GM23338 (cell line): Measurements from ENCODE around the gene KCNJ4. TPM values are rescaled to one million over a fixed set of nuclear protein-coding genes. Genes with fewer than 3 reads are reported as not detected.

ENCODE experiments used
- ATAC-seq: fragments of 200-7000 bp; cut with Tn5 transposase; 3 replicates; pipeline ENCODE4 v1.9.1; 2020
- DNase-seq: peaks from one replicate; pipeline ENCODE4 v3.0.0-alpha.2; 2015; ENCODE audit warnings: low spot score
- H2AFZ ChIP-seq: fragments of 200-600 bp; sonication (generic); 2 replicates; pipeline ENCODE4 v1.8.0; 2016; ENCODE audit warnings: antibody characterized with exemption, mild to moderate bottlenecking, moderate library complexity
- H3F3A ChIP-seq: fragments of 200-600 bp; sonication (generic); replicated peaks from 2 replicates; pipeline ENCODE4 v1.8.0; 2017; ENCODE audit warnings: antibody characterized with exemption, mixed run types, low read depth
- H3K27ac ChIP-seq: fragments of 200-600 bp; sonication (generic); 2 replicates; pipeline ENCODE4 v1.6.1; 2016; ENCODE audit warnings: low read depth
- H3K27me3 ChIP-seq: fragments of 200-600 bp; sonication (generic); 2 replicates; pipeline ENCODE4 v1.8.0; 2016; ENCODE audit warnings: mild to moderate bottlenecking, mixed run types, moderate library complexity; ENCODE audit not compliant: insufficient read depth
- H3K36me3 ChIP-seq: fragments of 200-600 bp; sonication (generic); 2 replicates; pipeline ENCODE4 v1.8.0; 2016; ENCODE audit warnings: mild to moderate bottlenecking; ENCODE audit not compliant: insufficient read depth
- H3K4me1 ChIP-seq: fragments of 200-600 bp; sonication (generic); 2 replicates; pipeline ENCODE4 v1.8.0; 2016; ENCODE audit warnings: mild to moderate bottlenecking, moderate library complexity; ENCODE audit not compliant: insufficient read depth
- H3K4me2 ChIP-seq: fragments of 200-600 bp; sonication (generic); 2 replicates; pipeline ENCODE4 v1.7.1; 2017; ENCODE audit warnings: mixed run types
- H3K4me3 ChIP-seq: fragments of 200-600 bp; sonication (generic); 2 replicates; pipeline ENCODE4 v1.6.1; 2016; ENCODE audit warnings: mixed run types
- H3K79me2 ChIP-seq: fragments of 200-600 bp; sonication (generic); replicated peaks from 2 replicates; pipeline ENCODE4 v1.8.0; 2017; ENCODE audit warnings: mild to moderate bottlenecking; ENCODE audit not compliant: insufficient read depth
- H3K9me2 ChIP-seq: fragments of 200-600 bp; sonication (generic); 2 replicates; pipeline ENCODE4 v1.8.0; 2017; ENCODE audit not compliant: insufficient read depth
- H4K20me1 ChIP-seq: fragments of 200-600 bp; sonication (generic); replicated peaks from 2 replicates; pipeline ENCODE4 v1.8.0; 2017; ENCODE audit warnings: mild to moderate bottlenecking; ENCODE audit not compliant: insufficient read depth
- H3K27ac Mint-ChIP-seq: 2 replicates; pipeline ENCODE4 v1.8.0; 2020; ENCODE audit warnings: inconsistent platforms, mild to moderate bottlenecking, moderate library complexity, mixed read lengths
- H3K27me3 Mint-ChIP-seq: 3 replicates; pipeline ENCODE4 v1.8.0; 2022; ENCODE audit warnings: low read depth, mild to moderate bottlenecking, moderate library complexity, mixed read lengths, inconsistent platforms; ENCODE audit not compliant: insufficient read depth, poor library complexity
- H3K36me3 Mint-ChIP-seq: 3 replicates; pipeline ENCODE4 v1.8.0; 2021; ENCODE audit warnings: low read depth, mild to moderate bottlenecking, inconsistent platforms, moderate library complexity, mixed read lengths
- H3K4me1 Mint-ChIP-seq: 3 replicates; pipeline ENCODE4 v1.8.0; 2020; ENCODE audit warnings: mild to moderate bottlenecking, inconsistent platforms, mixed read lengths
- H3K4me3 Mint-ChIP-seq: 3 replicates; pipeline ENCODE4 v1.8.0; 2021; ENCODE audit warnings: moderate library complexity, mild to moderate bottlenecking, inconsistent platforms, mixed read lengths
- H3K9me3 Mint-ChIP-seq: 3 replicates; pipeline ENCODE4 v1.8.0; 2020; ENCODE audit warnings: moderate library complexity, mild to moderate bottlenecking, inconsistent platforms, mixed read lengths
- CREB1 ChIP-seq: fragments of 250-450 bp; sonication (Bioruptor Pico); IDR thresholded peaks from 2 replicates; pipeline ENCODE4 v1.5.0; 2020; ENCODE audit warnings: low read depth, mild to moderate bottlenecking, moderate library complexity
- EZH2phosphoT487 ChIP-seq: fragments of 200-600 bp; sonication (generic); IDR thresholded peaks from one replicate; pipeline ENCODE4 v1.8.1; 2018; ENCODE audit warnings: antibody characterized with exemption; ENCODE audit not compliant: unreplicated experiment
- JUNB ChIP-seq: IDR thresholded peaks from one replicate; pipeline ENCODE4 v1.6.1; 2016; ENCODE audit warnings: antibody characterized with exemption; ENCODE audit not compliant: unreplicated experiment
- NANOG ChIP-seq: IDR thresholded peaks from 2 replicates; pipeline ENCODE4 v1.6.1; 2016; ENCODE audit warnings: antibody characterized with exemption, borderline replicate concordance
- POLR2AphosphoS5 ChIP-seq: IDR thresholded peaks from 2 replicates; pipeline ENCODE4 v1.6.1; 2016; ENCODE audit warnings: antibody characterized with exemption, low read depth
- ZNF114 ChIP-seq: fragments of 250-450 bp; sonication (Bioruptor Pico); IDR thresholded peaks from 2 replicates; pipeline ENCODE4 v1.5.0; 2020; ENCODE audit warnings: mild to moderate bottlenecking, moderate library complexity
- ZNF331 ChIP-seq: fragments of 250-450 bp; sonication (Bioruptor Pico); IDR thresholded peaks from 2 replicates; pipeline ENCODE4 v1.5.0; 2020; ENCODE audit warnings: low read depth, mild to moderate bottlenecking, moderate library complexity
- polyA plus RNA-seq: library from polyadenylated mRNA; unstranded; fragments of >200 nt; fragmentation: Nextera tagmentation; extraction: Ambion mirVana; gene quantifications from 2 replicates; pipeline ENCODE4 v1.2.1, GENCODE V29; 2016
- total RNA-seq: library from RNA; depleted of rRNA; stranded (reverse); fragments of >200 nt; shearing (Covaris generic); gene quantifications from 2 replicates; pipeline ENCODE4 v1.2.3, GENCODE V29; 2014
- TF ChIP-seq, protein P1 (sequence below): IDR thresholded peaks from one replicate; pipeline ENCODE4 v1.6.1; 2018; ENCODE audit warnings: antibody characterized with exemption; ENCODE audit not compliant: unreplicated experiment
- TF ChIP-seq, protein P2 (sequence below): IDR thresholded peaks from 2 replicates; pipeline ENCODE4 v1.6.1; 2016; ENCODE audit warnings: antibody characterized with exemption
- TF ChIP-seq, protein P3 (sequence below): fragments of 250-450 bp; sonication (Bioruptor Pico); IDR thresholded peaks from 2 replicates; pipeline ENCODE4 v1.5.0; 2020; ENCODE audit warnings: mild to moderate bottlenecking, moderate library complexity

Gene KCNJ4
- total and polyA plus RNA-seq, 2 experiments from 2014 or later, result 0.23 to 1.3 TPM

DNA sequence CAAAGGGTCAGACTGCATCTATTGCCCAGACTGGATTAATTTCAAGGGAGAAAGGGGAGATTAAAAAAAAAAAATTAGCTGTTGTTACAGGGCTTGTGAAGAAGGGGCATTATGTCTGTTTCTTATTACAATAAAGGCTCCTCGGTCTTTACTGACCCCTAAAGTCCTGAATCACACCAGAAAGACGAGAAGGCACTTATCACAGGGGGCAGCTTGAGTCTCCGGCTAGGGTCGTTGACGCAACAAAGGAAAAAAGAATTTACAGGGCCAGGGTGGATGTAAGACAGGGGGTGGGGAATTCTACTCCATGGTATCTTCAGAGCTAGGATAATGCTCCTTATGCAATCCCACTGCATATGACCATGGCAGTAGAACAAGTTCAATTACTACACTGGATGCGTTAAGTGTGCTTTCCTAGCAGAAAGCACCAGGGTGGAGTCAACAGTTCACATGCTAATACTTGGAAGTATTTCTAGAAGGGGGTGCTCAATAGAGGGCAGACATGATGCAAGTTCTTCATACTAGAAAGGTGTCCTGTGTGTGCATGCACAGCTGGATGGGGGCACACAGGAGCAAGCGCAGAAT is 34.7 kb upstream of the KCNJ4 start (continued):
- TF ChIP-seq ZNF331 (CRISPR knock-in tag) (no peak), CREB1 (CRISPR knock-in tag) (no peak), JUNB (no peak), ZNF114 (no peak), EZH2phosphoT487 (no peak), POLR2AphosphoS5 (no peak), NANOG (no peak)
- TF ChIP-seq, protein P1, sequence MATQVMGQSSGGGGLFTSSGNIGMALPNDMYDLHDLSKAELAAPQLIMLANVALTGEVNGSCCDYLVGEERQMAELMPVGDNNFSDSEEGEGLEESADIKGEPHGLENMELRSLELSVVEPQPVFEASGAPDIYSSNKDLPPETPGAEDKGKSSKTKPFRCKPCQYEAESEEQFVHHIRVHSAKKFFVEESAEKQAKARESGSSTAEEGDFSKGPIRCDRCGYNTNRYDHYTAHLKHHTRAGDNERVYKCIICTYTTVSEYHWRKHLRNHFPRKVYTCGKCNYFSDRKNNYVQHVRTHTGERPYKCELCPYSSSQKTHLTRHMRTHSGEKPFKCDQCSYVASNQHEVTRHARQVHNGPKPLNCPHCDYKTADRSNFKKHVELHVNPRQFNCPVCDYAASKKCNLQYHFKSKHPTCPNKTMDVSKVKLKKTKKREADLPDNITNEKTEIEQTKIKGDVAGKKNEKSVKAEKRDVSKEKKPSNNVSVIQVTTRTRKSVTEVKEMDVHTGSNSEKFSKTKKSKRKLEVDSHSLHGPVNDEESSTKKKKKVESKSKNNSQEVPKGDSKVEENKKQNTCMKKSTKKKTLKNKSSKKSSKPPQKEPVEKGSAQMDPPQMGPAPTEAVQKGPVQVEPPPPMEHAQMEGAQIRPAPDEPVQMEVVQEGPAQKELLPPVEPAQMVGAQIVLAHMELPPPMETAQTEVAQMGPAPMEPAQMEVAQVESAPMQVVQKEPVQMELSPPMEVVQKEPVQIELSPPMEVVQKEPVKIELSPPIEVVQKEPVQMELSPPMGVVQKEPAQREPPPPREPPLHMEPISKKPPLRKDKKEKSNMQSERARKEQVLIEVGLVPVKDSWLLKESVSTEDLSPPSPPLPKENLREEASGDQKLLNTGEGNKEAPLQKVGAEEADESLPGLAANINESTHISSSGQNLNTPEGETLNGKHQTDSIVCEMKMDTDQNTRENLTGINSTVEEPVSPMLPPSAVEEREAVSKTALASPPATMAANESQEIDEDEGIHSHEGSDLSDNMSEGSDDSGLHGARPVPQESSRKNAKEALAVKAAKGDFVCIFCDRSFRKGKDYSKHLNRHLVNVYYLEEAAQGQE, result no peak

DNA sequence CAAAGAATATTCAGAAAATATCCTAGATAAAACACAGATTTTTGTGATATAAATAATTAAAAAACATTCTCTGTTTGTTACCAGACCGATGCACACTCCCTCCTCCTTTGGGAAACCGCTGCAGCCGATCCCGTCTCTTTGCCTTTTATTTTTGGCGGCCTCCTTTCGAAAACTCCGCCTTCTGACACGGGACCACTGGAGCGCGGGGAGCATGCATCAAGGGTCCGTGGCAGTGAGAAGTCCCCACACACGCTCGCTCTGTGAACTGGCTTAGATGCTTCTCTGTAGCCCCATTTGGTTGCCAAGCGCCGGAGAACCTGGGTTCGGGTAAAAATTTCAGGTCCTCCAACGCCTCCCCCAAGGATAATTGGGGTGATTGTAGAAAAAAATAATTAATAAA is 34.1 kb upstream of the KCNJ4 start:
- peaks cover 88% of the 10 kb centered on the region for H3K36me3 ChIP-seq
- H3K27ac ChIP-seq, result peak overlapping the region; percentile 87
- TF ChIP-seq, protein P1, result no peak
- TF ChIP-seq POLR2AphosphoS5 (no peak), EZH2phosphoT487 (no peak), JUNB (no peak), NANOG (no peak)
- TF ChIP-seq, protein P2, sequence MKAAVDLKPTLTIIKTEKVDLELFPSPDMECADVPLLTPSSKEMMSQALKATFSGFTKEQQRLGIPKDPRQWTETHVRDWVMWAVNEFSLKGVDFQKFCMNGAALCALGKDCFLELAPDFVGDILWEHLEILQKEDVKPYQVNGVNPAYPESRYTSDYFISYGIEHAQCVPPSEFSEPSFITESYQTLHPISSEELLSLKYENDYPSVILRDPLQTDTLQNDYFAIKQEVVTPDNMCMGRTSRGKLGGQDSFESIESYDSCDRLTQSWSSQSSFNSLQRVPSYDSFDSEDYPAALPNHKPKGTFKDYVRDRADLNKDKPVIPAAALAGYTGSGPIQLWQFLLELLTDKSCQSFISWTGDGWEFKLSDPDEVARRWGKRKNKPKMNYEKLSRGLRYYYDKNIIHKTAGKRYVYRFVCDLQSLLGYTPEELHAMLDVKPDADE, result no peak
- TF ChIP-seq, protein P3, sequence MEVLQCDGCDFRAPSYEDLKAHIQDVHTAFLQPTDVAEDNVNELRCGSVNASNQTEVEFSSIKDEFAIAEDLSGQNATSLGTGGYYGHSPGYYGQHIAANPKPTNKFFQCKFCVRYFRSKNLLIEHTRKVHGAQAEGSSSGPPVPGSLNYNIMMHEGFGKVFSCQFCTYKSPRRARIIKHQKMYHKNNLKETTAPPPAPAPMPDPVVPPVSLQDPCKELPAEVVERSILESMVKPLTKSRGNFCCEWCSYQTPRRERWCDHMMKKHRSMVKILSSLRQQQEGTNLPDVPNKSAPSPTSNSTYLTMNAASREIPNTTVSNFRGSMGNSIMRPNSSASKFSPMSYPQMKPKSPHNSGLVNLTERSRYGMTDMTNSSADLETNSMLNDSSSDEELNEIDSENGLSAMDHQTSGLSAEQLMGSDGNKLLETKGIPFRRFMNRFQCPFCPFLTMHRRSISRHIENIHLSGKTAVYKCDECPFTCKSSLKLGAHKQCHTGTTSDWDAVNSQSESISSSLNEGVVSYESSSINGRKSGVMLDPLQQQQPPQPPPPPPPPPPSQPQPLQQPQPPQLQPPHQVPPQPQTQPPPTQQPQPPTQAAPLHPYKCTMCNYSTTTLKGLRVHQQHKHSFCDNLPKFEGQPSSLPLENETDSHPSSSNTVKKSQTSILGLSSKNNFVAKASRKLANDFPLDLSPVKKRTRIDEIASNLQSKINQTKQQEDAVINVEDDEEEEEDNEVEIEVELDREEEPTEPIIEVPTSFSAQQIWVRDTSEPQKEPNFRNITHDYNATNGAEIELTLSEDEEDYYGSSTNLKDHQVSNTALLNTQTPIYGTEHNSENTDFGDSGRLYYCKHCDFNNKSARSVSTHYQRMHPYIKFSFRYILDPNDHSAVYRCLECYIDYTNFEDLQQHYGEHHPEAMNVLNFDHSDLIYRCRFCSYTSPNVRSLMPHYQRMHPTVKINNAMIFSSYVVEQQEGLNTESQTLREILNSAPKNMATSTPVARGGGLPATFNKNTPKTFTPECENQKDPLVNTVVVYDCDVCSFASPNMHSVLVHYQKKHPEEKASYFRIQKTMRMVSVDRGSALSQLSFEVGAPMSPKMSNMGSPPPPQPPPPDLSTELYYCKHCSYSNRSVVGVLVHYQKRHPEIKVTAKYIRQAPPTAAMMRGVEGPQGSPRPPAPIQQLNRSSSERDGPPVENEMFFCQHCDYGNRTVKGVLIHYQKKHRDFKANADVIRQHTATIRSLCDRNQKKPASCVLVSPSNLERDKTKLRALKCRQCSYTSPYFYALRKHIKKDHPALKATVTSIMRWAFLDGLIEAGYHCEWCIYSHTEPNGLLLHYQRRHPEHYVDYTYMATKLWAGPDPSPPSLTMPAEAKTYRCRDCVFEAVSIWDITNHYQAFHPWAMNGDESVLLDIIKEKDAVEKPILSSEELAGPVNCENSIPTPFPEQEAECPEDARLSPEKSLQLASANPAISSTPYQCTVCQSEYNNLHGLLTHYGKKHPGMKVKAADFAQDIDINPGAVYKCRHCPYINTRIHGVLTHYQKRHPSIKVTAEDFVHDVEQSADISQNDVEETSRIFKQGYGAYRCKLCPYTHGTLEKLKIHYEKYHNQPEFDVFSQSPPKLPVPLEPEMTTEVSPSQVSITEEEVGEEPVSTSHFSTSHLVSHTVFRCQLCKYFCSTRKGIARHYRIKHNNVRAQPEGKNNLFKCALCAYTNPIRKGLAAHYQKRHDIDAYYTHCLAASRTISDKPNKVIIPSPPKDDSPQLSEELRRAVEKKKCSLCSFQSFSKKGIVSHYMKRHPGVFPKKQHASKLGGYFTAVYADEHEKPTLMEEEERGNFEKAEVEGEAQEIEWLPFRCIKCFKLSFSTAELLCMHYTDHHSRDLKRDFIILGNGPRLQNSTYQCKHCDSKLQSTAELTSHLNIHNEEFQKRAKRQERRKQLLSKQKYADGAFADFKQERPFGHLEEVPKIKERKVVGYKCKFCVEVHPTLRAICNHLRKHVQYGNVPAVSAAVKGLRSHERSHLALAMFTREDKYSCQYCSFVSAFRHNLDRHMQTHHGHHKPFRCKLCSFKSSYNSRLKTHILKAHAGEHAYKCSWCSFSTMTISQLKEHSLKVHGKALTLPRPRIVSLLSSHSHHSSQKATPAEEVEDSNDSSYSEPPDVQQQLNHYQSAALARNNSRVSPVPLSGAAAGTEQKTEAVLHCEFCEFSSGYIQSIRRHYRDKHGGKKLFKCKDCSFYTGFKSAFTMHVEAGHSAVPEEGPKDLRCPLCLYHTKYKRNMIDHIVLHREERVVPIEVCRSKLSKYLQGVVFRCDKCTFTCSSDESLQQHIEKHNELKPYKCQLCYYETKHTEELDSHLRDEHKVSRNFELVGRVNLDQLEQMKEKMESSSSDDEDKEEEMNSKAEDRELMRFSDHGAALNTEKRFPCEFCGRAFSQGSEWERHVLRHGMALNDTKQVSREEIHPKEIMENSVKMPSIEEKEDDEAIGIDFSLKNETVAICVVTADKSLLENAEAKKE, result no peak

More for the DNA sequence above, 34.1 kb upstream of the KCNJ4 start:
- Histone ChIP-seq H3K27me3 (no peaks in the 10 kb centered on the region), H2AFZ (no peak overlapping the region), H3F3A (peaks cover 41% of the 10 kb centered on the region), H3K4me1 (peaks cover 12% of the 10 kb centered on the region), H3K79me2 (peaks cover 31% of the 10 kb centered on the region), H3K9me2 (no peaks in the 10 kb centered on the region), H3K4me3 (no peak overlapping the region), H4K20me1 (peaks cover 23% of the 10 kb centered on the region), H3K4me2 (no peak overlapping the region)
- Mint-ChIP-seq H3K4me3 (no peak overlapping the region), H3K36me3 (peaks cover 97% of the 10 kb centered on the region), H3K9me3 (no peaks in the 10 kb centered on the region), H3K27me3 (peaks cover 10% of the 10 kb centered on the region), H3K4me1 (peaks cover 44% of the 10 kb centered on the region), H3K27ac (peak overlapping the region; percentile 96; the same call in 1 of the 2 replicates)
- ATAC-seq (no peak), DNase-seq (no peak)
